OCI-LY7 (cell line): ENCODE measurements around the gene LHX4. TPM values are rescaled to one million over a fixed set of nuclear protein-coding genes. Genes with fewer than 3 reads are reported as not detected.

Experiments
- BruUV-seq: library from RNA; stranded (reverse); fragments of 400-500 nt; replicated peaks from 2 replicates; lab custom pipeline; 2021; lab: Mats Ljungman, UMichigan
- CTCF ChIA-PET: fragments of 300-600 bp; sonication (Branson Sonifier 250); formaldehyde crosslinking; loops from one replicate; lab custom pipeline; 2022; ENCODE audit warnings: antibody characterized with exemption; ENCODE audit not compliant: unreplicated experiment; lab: Charles Lee
- POLR2A ChIA-PET: fragments of 300-600 bp; sonication (Branson Sonifier 250); formaldehyde crosslinking; loops from one replicate; lab custom pipeline; 2022; ENCODE audit warnings: antibody characterized with exemption; lab: Charles Lee
- DNase-seq: peaks from one replicate; pipeline ENCODE4 v3.0.0-alpha.2; 2015; ENCODE audit warnings: low spot score
- H2AFZ ChIP-seq: fragments of 200-600 bp; sonication (generic), shearing (Covaris generic); 2 replicates; pipeline ENCODE4 v1.6.1; 2014; ENCODE audit warnings: mild to moderate bottlenecking, antibody characterized with exemption, low read length, moderate library complexity
- H3K27ac ChIP-seq: fragments of 200-600 bp; sonication (generic); 2 replicates; pipeline ENCODE4 v1.5.1; 2014; ENCODE audit warnings: mixed run types, low read depth, mild to moderate bottlenecking, moderate library complexity, low read length, inconsistent platforms; ENCODE audit not compliant: poor library complexity, severe bottlenecking
- H3K36me3 ChIP-seq: fragments of 200-600 bp; sonication (generic); 2 replicates; pipeline ENCODE4 v1.6.1; 2014; ENCODE audit warnings: mild to moderate bottlenecking, antibody characterized with exemption, low read length, moderate library complexity, mixed read lengths; ENCODE audit not compliant: insufficient read depth
- H3K4me1 ChIP-seq: fragments of 200-600 bp; sonication (generic); 2 replicates; pipeline ENCODE4 v1.5.1; 2014; ENCODE audit warnings: mild to moderate bottlenecking, low read length; ENCODE audit not compliant: insufficient read depth, poor library complexity, severe bottlenecking
- H3K4me2 ChIP-seq: fragments of 200-600 bp; sonication (generic); 2 replicates; pipeline ENCODE4 v1.6.1; 2014; ENCODE audit warnings: mild to moderate bottlenecking, low read length
- H3K4me3 ChIP-seq: fragments of 200-600 bp; sonication (generic); 2 replicates; pipeline ENCODE4 v1.5.1; 2014; ENCODE audit warnings: mild to moderate bottlenecking, low read depth, low read length; ENCODE audit not compliant: poor library complexity, severe bottlenecking
- H3K79me2 ChIP-seq: fragments of 200-600 bp; sonication (generic); 2 replicates; pipeline ENCODE4 v1.6.1; 2016; ENCODE audit warnings: low read depth, mild to moderate bottlenecking, low read length, moderate library complexity, mixed read lengths; ENCODE audit not compliant: insufficient read depth
- H3K9me2 ChIP-seq: fragments of 200-600 bp; sonication (generic); 2 replicates; pipeline ENCODE4 v1.6.1; 2016; ENCODE audit warnings: mild to moderate bottlenecking, low read length, mixed read lengths; ENCODE audit not compliant: insufficient read depth
- H3K9me3 ChIP-seq: fragments of 200-600 bp; sonication (generic); 2 replicates; pipeline ENCODE4 v1.6.1; 2014; ENCODE audit warnings: mild to moderate bottlenecking, mixed run types, low read length, mixed read lengths
- H4K20me1 ChIP-seq: fragments of 200-600 bp; sonication (generic); 2 replicates; pipeline ENCODE4 v1.6.1; 2014; ENCODE audit warnings: mild to moderate bottlenecking, antibody characterized with exemption, low read length, moderate library complexity, mixed read lengths; ENCODE audit not compliant: insufficient read depth
- CTCF ChIP-seq: fragments of 200-600 bp; sonication (generic); conservative IDR thresholded peaks from 2 replicates; pipeline ENCODE4 v1.5.1; 2014; ENCODE audit warnings: mild to moderate bottlenecking, antibody characterized with exemption, low read length, moderate library complexity, mixed read lengths
- EZH2phosphoT487 ChIP-seq: fragments of 200-600 bp; sonication (generic); IDR thresholded peaks from 2 replicates; pipeline ENCODE4 v1.6.1; 2018; ENCODE audit warnings: low read depth, borderline replicate concordance, mild to moderate bottlenecking, mixed run types, antibody characterized with exemption, low read length, moderate library complexity, mixed read lengths
- intact Hi-C: fragments of 100-400 bp; cut with micrococcal nuclease; formaldehyde crosslinking; loops from one replicate; pipeline ENCODE4 v1.10.0; 2022; ENCODE audit not compliant: unreplicated experiment
- total RNA-seq, 2 experiments: library from RNA; depleted of rRNA in 1 of 2; stranded (reverse); fragments of >200 nt in 1 of 2; shearing (Covaris generic) in 1 of 2; gene quantifications; 2 replicates each; pipeline ENCODE4 v1.2.3, GENCODE V29; 2014 to 2022

The LHX4 gene
- total RNA-seq, 2 experiments from 2014 or later = 0.06 TPM; not detected in 1

GRCh38 chr1:180278194-180278515 is 48.1 kb downstream of the LHX4 start:
- Histone ChIP-seq H3K9me3 (no peaks in the 10 kb centered on the region), H3K79me2 (no peaks in the 10 kb centered on the region), H2AFZ (no peak overlapping the region), H3K4me2 (no peak overlapping the region), H3K4me3 (no peak overlapping the region), H3K4me1 (no peaks in the 10 kb centered on the region), H3K9me2 (no peaks in the 10 kb centered on the region), H3K36me3 (peaks cover 19% of the 10 kb centered on the region), H4K20me1 (no peaks in the 10 kb centered on the region), H3K27ac (no peak overlapping the region)
- intact Hi-C loops = no loop called here
- no TSS peak for BruUV-seq
- ChIA-PET CTCF (no interaction called here), POLR2A (interaction anchor here (0.7 kb wide), 1 partner anchor 791 kb away, joined by 4 read pairs; no protein-coding TSS in a partner anchor)
- TF ChIP-seq EZH2phosphoT487 = no peak
- no peak for TF ChIP-seq CTCF
- DNase-seq = no peak

DNA sequence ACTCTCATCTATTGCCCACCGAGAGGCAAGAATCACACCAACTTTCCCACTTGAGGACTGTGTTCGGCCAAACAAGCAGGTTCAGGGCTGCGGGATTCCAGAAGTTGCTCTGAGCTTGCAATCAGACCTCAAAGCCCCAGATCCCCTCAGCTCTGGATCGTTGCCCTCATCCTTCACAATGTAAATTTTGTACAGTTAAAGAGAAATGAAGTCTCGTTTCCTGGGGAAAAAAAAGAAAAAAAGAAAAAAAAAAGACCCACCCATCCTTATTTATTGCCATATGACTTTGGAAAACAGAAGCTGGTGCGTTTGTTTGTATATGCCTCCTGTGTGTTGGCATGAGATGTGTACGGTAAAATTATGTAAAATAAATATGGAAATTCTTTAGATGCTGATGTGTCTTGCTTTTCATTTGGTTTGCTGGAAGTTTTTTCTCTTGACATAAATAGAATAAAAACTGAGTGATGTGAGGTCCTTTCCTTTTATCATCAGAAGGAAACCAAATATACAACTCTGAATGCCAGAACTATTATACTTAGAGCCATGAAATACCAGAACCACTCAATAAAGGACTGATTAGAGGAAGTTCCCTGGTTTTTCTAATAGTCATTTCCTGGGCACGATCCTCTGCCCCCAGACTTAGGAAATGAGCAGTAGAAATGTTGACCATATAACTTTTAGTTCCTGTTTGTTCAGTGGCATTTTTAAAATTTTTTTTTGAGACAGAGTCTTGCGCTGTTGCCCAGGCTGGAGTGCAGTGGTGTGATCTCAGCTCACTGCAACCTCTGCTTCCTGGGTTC is 48.7 kb downstream of the LHX4 start:
- Histone ChIP-seq H3K4me2 (no peak overlapping the region), H3K9me3 (no peaks in the 10 kb centered on the region), H3K79me2 (no peaks in the 10 kb centered on the region), H3K4me1 (no peaks in the 10 kb centered on the region), H3K4me3 (no peak overlapping the region), H3K27ac (no peak overlapping the region), H3K36me3 (peaks cover 20% of the 10 kb centered on the region), H3K9me2 (no peaks in the 10 kb centered on the region), H2AFZ (no peak overlapping the region), H4K20me1 (no peaks in the 10 kb centered on the region)
- CTCF ChIA-PET = no interaction called here
- no peak for DNase-seq
- intact Hi-C loops = no loop called here
- BruUV-seq = no TSS peak
- POLR2A ChIA-PET = interaction anchor here (0.7 kb wide), 1 partner anchor 791 kb away, joined by 4 read pairs; no protein-coding TSS in a partner anchor
- no peak for TF ChIP-seq EZH2phosphoT487
- TF ChIP-seq CTCF = no peak

- peaks cover 12% of the 10 kb centered on the region for H3K36me3 ChIP-seq
- no peaks in the 10 kb centered on the region for H3K79me2 ChIP-seq
- ChIA-PET CTCF (no interaction called here), POLR2A (interaction anchor here (0.9 kb wide), 1 partner anchor 168 kb away, joined by 3 read pairs; no protein-coding TSS in a partner anchor)
- TF ChIP-seq CTCF (no peak), EZH2phosphoT487 (no peak)
- H3K9me3 ChIP-seq = no peaks in the 10 kb centered on the region
- H3K9me2 ChIP-seq = no peaks in the 10 kb centered on the region
- BruUV-seq = no TSS peak
- H3K4me2 ChIP-seq = no peak overlapping the region
- intact Hi-C loops = no loop called here
- no peak overlapping the region for H2AFZ ChIP-seq
- DNase-seq = no peak
- H3K27ac ChIP-seq = no peak overlapping the region
- no peak overlapping the region for H3K4me3 ChIP-seq
- H3K4me1 ChIP-seq = no peaks in the 10 kb centered on the region
- no peaks in the 10 kb centered on the region for H4K20me1 ChIP-seq
These were observed 49.6 kb downstream of the LHX4 start for GRCh38 chr1:180279651-180280050.
